Sciatic nerve (tissue), 2 donors: Measurements from ENCODE around the gene ZNF664. TPM values are rescaled to one million over a fixed set of nuclear protein-coding genes. Genes with fewer than 3 reads are reported as not detected.

Experiments used
- ATAC-seq: fragments of 200-7000 bp; cut with Tn5 transposase; one replicate; pipeline ENCODE4 v1.9.1; 2020; ENCODE audit warnings: mild to moderate bottlenecking, moderate library complexity
- DNase-seq: peaks from one replicate; pipeline ENCODE4 v3.0.0-alpha.2; 2020; ENCODE audit warnings: low spot score
- intact Hi-C: fragments of 100-400 bp; cut with DNase I; formaldehyde crosslinking; loops from one replicate; pipeline ENCODE4 v1.14.2; 2022
- total RNA-seq: library from RNA; stranded (reverse); fragmentation: NEBNext Ultra II Directional; extraction: Animal tissue kit (Norgen Biotek cat#: 25700); gene quantifications from one replicate; pipeline ENCODE4 v1.2.1, GENCODE V29; 2021
- donor health status: DM: no; HTN: no; CAD: no.
- donor health status: DM: no; HTN: no; CAD: no.

The ZNF664 gene
- total RNA-seq, 1 donor from 2014 or later: 74.6 TPM

GRCh38 chr12:123976227-123976826, 3.3 kb downstream of the ZNF664 start:
- intact Hi-C loops: loop anchor here (10.0 kb wide), 1 partner anchor 72 kb away; no protein-coding TSS in a partner anchor
- DNase-seq (no peak), ATAC-seq (no peak)

- intact Hi-C loops: loop anchor here (10.0 kb wide), 1 partner anchor 75 kb away; no protein-coding TSS in a partner anchor
- ATAC-seq (no peak), DNase-seq (no peak)
Measured at GRCh38 chr12:123979566-123979965, 6.6 kb downstream of the ZNF664 start.

GRCh38 chr12:123982269-123982668, 9.3 kb downstream of the ZNF664 start:
- DNase-seq: no peak
- no peak for ATAC-seq
- intact Hi-C loops: no loop called here

- peak; percentile 85 for ATAC-seq
- intact Hi-C loops: no loop called here
- no peak for DNase-seq
Measured at GRCh38 chr12:123983822-123984485, 10.9 kb downstream of the ZNF664 start.

- DNase-seq (no peak), ATAC-seq (no peak)
- intact Hi-C loops: no loop called here
Measured at GRCh38 chr12:123984903-123985302, 11.9 kb downstream of the ZNF664 start.

GRCh38 chr12:123986374-123986965, 13.5 kb downstream of the ZNF664 start:
- intact Hi-C loops: no loop called here
- DNase-seq (no peak), ATAC-seq (peak; percentile 39)

GRCh38 chr12:123987022-123987421, 14.0 kb downstream of the ZNF664 start:
- ATAC-seq (no peak), DNase-seq (no peak)
- intact Hi-C loops: no loop called here

GRCh38 chr12:123989168-123989567, 16.2 kb downstream of the ZNF664 start:
- DNase-seq (no peak), ATAC-seq (no peak)
- intact Hi-C loops: no loop called here

GRCh38 chr12:123989753-123990152, 16.7 kb downstream of the ZNF664 start:
- ATAC-seq: no peak
- no peak for DNase-seq
- intact Hi-C loops: no loop called here

- ATAC-seq (peak; percentile 83), DNase-seq (no peak)
- intact Hi-C loops: no loop called here
Measured at GRCh38 chr12:123990511-123990910, 17.5 kb downstream of the ZNF664 start.

GRCh38 chr12:123991372-123991951, 18.4 kb downstream of the ZNF664 start:
- DNase-seq: no peak
- intact Hi-C loops: no loop called here
- ATAC-seq: no peak

GRCh38 chr12:123992118-123992825, 19.3 kb downstream of the ZNF664 start:
- intact Hi-C loops: no loop called here
- ATAC-seq: no peak

GRCh38 chr12:123995023-123995748, 22.2 kb downstream of the ZNF664 start:
- DNase-seq: no peak
- intact Hi-C loops: no loop called here
- no peak for ATAC-seq

More at GRCh38 chr12:123992118-123992825, 19.3 kb downstream of the ZNF664 start:
- no peak for DNase-seq

GRCh38 chr12:123996581-123996980, 23.6 kb downstream of the ZNF664 start:
- no peak for DNase-seq
- intact Hi-C loops: no loop called here
- ATAC-seq: no peak

GRCh38 chr12:123997033-123997822, 24.2 kb downstream of the ZNF664 start:
- intact Hi-C loops: no loop called here
- ATAC-seq: no peak
- no peak for DNase-seq

GRCh38 chr12:123997908-123998307, 24.9 kb downstream of the ZNF664 start:
- ATAC-seq (no peak), DNase-seq (no peak)
- intact Hi-C loops: no loop called here

- ATAC-seq (no peak), DNase-seq (no peak)
- intact Hi-C loops: no loop called here
Measured at GRCh38 chr12:123998344-123998990, 25.5 kb downstream of the ZNF664 start.

- intact Hi-C loops: no loop called here
- no peak for ATAC-seq
- no peak for DNase-seq
Measured at GRCh38 chr12:123998991-123999359, 26.0 kb downstream of the ZNF664 start.
